ENCODE data around the gene MYH16. TPM values are rescaled to one million over a fixed set of nuclear protein-coding genes. Genes with fewer than 3 reads are reported as not detected.
A peak's percentile ranks its signal among the peaks of the same experiment; 100 is the strongest.
"Not testable (repeated sequence)": the region's sequence is repeated elsewhere in the genome, so short reads cannot be mapped to it uniquely, and the experiment has no call there.

The MYH16 gene
- total and polyA plus RNA-seq, 4 donors: 0.26 TPM; not detected in 3

- H3K4me1 ChIP-seq (ENCODE audit: control insufficient read depth, insufficient read depth, low read length): peaks cover 13% of the 10 kb centered on the region
- DNase-seq (ENCODE audit: low read depth in 4 of 6, low spot score in 6 of 6); H3K4me3 ChIP-seq (ENCODE audit: low read depth, low read length); H3K27me3 ChIP-seq (ENCODE audit: control insufficient read depth, insufficient read depth, low read length); H3K9me3 ChIP-seq (ENCODE audit: control insufficient read depth, insufficient read depth, low read length): not testable (repeated sequence)
- H3K27ac ChIP-seq (ENCODE audit: low read depth, low read length): peak overlapping the region; percentile 82
- peaks cover 64% of the 10 kb centered on the region for H3K36me3 ChIP-seq (ENCODE audit: control insufficient read depth, insufficient read depth, low read length)
- WGBS (ENCODE audit: insufficient coverage): 100% methylated on average over 9 of the region's 15 CpGs
These were observed 85.9 kb downstream of the MYH16 start for GRCh38 chr7:99358521-99358920.

GRCh38 chr7:99359465-99360154 is 87.0 kb downstream of the MYH16 start:
- H3K9me3 ChIP-seq (ENCODE audit: control insufficient read depth, insufficient read depth, low read length): no peaks in the 10 kb centered on the region
- H3K27me3 ChIP-seq (ENCODE audit: control insufficient read depth, insufficient read depth, low read length): no peaks in the 10 kb centered on the region
- DNase-seq (ENCODE audit: low read depth in 4 of 6, low spot score in 6 of 6): no peak
- WGBS (ENCODE audit: insufficient coverage): 92% methylated on average over 16 of the region's 22 CpGs
- peaks cover 13% of the 10 kb centered on the region for H3K4me1 ChIP-seq (ENCODE audit: control insufficient read depth, insufficient read depth, low read length)
- H3K36me3 ChIP-seq (ENCODE audit: control insufficient read depth, insufficient read depth, low read length): peaks cover 64% of the 10 kb centered on the region
- no peak overlapping the region for H3K4me3 ChIP-seq (ENCODE audit: low read depth, low read length)
- no peak overlapping the region for H3K27ac ChIP-seq (ENCODE audit: low read depth, low read length)

Other genes starting within 250 kb of the MYH16 start
- gene SMURF1, start 128.7 kb upstream of the MYH16 start, total RNA-seq: 10 to 100 TPM; 22.7 to 27.6 TPM
- gene SMURF1, start 128.7 kb upstream of the MYH16 start, polyA plus RNA-seq (ENCODE audit: insufficient read length in 2 of 2): 10 to 100 TPM; 26.0 to 28.8 TPM
- not detected for gene KPNA7, start 64.7 kb upstream of the MYH16 start, total RNA-seq
- not detected for gene KPNA7, start 64.7 kb upstream of the MYH16 start, polyA plus RNA-seq (ENCODE audit: insufficient read length in 2 of 2)
- 10 to 100 TPM; 82.4 to 99.9 TPM for gene ARPC1A, start 53.1 kb downstream of the MYH16 start, total RNA-seq
- gene ARPC1A, start 53.1 kb downstream of the MYH16 start, polyA plus RNA-seq (ENCODE audit: insufficient read length in 2 of 2): 100 to 1,000 TPM; 141 to 147 TPM
- gene ARPC1B, start 101.9 kb downstream of the MYH16 start, total RNA-seq: 100 to 1,000 TPM in 1 of 2 donors, 10 to 100 TPM in 1; 63.3 to 110 TPM
- gene ARPC1B, start 101.9 kb downstream of the MYH16 start, polyA plus RNA-seq (ENCODE audit: insufficient read length in 2 of 2): 10 to 100 TPM; 34.0 to 45.4 TPM
- 10 to 100 TPM; 19.3 to 80.8 TPM for gene PDAP1, start 135.8 kb downstream of the MYH16 start, total RNA-seq
- gene PDAP1, start 135.8 kb downstream of the MYH16 start, polyA plus RNA-seq (ENCODE audit: insufficient read length in 2 of 2): 100 to 1,000 TPM; 195 to 213 TPM
- 100 to 1,000 TPM in 1 of 2 donors, 10 to 100 TPM in 1; 64.9 to 108 TPM for gene BUD31, start 136.1 kb downstream of the MYH16 start, total RNA-seq
- 100 to 1,000 TPM; 115 to 125 TPM for gene BUD31, start 136.1 kb downstream of the MYH16 start, polyA plus RNA-seq (ENCODE audit: insufficient read length in 2 of 2)
- gene PTCD1, start 166.0 kb downstream of the MYH16 start, total RNA-seq: 1 to 10 TPM; 5.3 to 6.8 TPM
- 1 to 10 TPM; 5.3 to 6.9 TPM for gene PTCD1, start 166.0 kb downstream of the MYH16 start, polyA plus RNA-seq (ENCODE audit: insufficient read length in 2 of 2)
- 10 to 100 TPM; 19.6 to 38.0 TPM for gene CPSF4, start 166.1 kb downstream of the MYH16 start, total RNA-seq
- 10 to 100 TPM; 51.6 to 60.9 TPM for gene CPSF4, start 166.1 kb downstream of the MYH16 start, polyA plus RNA-seq (ENCODE audit: insufficient read length in 2 of 2)
- 100 to 1,000 TPM; 283 to 529 TPM for gene ATP5MF, start 193.3 kb downstream of the MYH16 start, total RNA-seq
- gene ATP5MF, start 193.3 kb downstream of the MYH16 start, polyA plus RNA-seq (ENCODE audit: insufficient read length in 2 of 2): 100 to 1,000 TPM; 546 to 573 TPM
- gene ZNF789, start 200.1 kb downstream of the MYH16 start, total RNA-seq: 10 to 100 TPM; 16.5 to 20.8 TPM
- 10 to 100 TPM; 26.8 to 53.8 TPM for gene ZNF789, start 200.1 kb downstream of the MYH16 start, polyA plus RNA-seq (ENCODE audit: insufficient read length in 2 of 2)
- gene ZNF394, start 227.4 kb downstream of the MYH16 start, total RNA-seq: 10 to 100 TPM; 25.3 to 30.7 TPM
- gene ZNF394, start 227.4 kb downstream of the MYH16 start, polyA plus RNA-seq (ENCODE audit: insufficient read length in 2 of 2): 10 to 100 TPM; 10.6 to 15.0 TPM
- gene ZKSCAN5, start 231.8 kb downstream of the MYH16 start, total RNA-seq: 10 to 100 TPM; 14.6 to 17.3 TPM
- 10 to 100 TPM; 14.9 TPM for gene ZKSCAN5, start 231.8 kb downstream of the MYH16 start, polyA plus RNA-seq (ENCODE audit: insufficient read length in 2 of 2)

All from spinal cord (tissue), 10 donors.